Testis (tissue), 2 donors: ENCODE results near the gene S100A11.

Experiments used
- POLR2A ChIP-seq: fragments of 450-650 bp; IDR thresholded peaks from one replicate; pipeline ENCODE4 v1.6.1; 2017; ENCODE audit warnings: antibody characterized with exemption, mild to moderate bottlenecking, moderate library complexity
- TF ChIP-seq, protein P1 (sequence below), 3 experiments: fragments of 450-650 bp in 2 of 3; fragments of 200-600 bp in 1 of 3; sonication (generic) in 1 of 3; IDR thresholded peaks; one replicate each; pipeline ENCODE4 v1.5.1; 2016 to 2019; ENCODE audit warnings: antibody characterized with exemption in 3 of 3, mild to moderate bottlenecking in 2 of 3, moderate library complexity in 1 of 3

DNA sequence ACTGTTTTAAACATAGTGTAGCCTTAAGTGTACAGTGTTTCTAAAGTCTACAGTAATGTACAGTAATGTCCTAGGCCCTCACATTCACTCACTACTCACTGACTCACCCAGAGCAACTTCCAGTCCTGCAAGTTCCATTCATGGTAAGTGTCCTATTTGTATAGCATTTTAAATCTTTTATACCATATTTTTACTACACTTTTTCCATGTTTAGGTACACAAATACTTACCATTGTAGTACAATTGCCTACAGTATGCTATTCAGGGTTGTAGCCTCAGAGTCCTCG is 39.6 kb downstream of the S100A11 start:
- TF ChIP-seq, protein P1, sequence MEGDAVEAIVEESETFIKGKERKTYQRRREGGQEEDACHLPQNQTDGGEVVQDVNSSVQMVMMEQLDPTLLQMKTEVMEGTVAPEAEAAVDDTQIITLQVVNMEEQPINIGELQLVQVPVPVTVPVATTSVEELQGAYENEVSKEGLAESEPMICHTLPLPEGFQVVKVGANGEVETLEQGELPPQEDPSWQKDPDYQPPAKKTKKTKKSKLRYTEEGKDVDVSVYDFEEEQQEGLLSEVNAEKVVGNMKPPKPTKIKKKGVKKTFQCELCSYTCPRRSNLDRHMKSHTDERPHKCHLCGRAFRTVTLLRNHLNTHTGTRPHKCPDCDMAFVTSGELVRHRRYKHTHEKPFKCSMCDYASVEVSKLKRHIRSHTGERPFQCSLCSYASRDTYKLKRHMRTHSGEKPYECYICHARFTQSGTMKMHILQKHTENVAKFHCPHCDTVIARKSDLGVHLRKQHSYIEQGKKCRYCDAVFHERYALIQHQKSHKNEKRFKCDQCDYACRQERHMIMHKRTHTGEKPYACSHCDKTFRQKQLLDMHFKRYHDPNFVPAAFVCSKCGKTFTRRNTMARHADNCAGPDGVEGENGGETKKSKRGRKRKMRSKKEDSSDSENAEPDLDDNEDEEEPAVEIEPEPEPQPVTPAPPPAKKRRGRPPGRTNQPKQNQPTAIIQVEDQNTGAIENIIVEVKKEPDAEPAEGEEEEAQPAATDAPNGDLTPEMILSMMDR (IDR thresholded peaks at IDR 0.05) = no peak
- no peak for TF ChIP-seq POLR2A
